Measurements from ENCODE around the gene IL12B.
"Not testable (repeated sequence)": the region's sequence is repeated elsewhere in the genome, so short reads cannot be mapped to it uniquely, and the experiment has no call there.

The IL12B gene

GRCh38 chr5:159290741-159291140 lies 39.5 kb downstream of the IL12B start:
- DNase-seq = no peak

GRCh38 chr5:159286420-159287035 lies 43.8 kb downstream of the IL12B start:
- no peak for DNase-seq

- DNase-seq = no peak
Measured at GRCh38 chr5:159274676-159275075, 55.6 kb downstream of the IL12B start.

- DNase-seq = no peak
Measured at GRCh38 chr5:159273923-159274322, 56.4 kb downstream of the IL12B start.

- no peak for DNase-seq
Measured at GRCh38 chr5:159269723-159270122, 60.6 kb downstream of the IL12B start.

- not testable (repeated sequence) for DNase-seq
Measured at GRCh38 chr5:159266764-159267163, 63.5 kb downstream of the IL12B start.

Data from NCI-H2107 (cell line).